ENCODE data around the gene ZNF618.

DNA sequence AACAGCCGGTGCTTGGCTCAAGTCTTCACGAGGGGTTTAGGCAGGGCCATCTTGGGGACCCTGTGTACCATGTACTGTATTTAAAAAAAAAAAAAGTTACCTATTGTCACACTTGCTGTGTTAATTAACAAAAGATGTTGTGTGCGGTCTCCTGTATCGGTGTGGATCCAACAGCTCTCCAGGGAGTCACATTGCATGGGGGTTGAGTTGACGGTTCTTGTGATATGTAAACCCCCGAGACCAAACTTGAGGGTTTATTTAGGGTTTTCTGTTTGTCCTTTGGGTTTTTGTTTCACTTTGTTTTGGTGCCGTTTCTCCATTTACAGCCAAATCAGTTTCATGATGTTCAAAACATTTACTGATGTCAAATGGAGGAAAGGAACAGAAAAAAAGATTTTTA is 179.8 kb downstream of the ZNF618 start:
- TF ChIP-seq POLR2A (IDR thresholded peaks at IDR 0.05) = no peak
- TF ChIP-seq, protein P1, sequence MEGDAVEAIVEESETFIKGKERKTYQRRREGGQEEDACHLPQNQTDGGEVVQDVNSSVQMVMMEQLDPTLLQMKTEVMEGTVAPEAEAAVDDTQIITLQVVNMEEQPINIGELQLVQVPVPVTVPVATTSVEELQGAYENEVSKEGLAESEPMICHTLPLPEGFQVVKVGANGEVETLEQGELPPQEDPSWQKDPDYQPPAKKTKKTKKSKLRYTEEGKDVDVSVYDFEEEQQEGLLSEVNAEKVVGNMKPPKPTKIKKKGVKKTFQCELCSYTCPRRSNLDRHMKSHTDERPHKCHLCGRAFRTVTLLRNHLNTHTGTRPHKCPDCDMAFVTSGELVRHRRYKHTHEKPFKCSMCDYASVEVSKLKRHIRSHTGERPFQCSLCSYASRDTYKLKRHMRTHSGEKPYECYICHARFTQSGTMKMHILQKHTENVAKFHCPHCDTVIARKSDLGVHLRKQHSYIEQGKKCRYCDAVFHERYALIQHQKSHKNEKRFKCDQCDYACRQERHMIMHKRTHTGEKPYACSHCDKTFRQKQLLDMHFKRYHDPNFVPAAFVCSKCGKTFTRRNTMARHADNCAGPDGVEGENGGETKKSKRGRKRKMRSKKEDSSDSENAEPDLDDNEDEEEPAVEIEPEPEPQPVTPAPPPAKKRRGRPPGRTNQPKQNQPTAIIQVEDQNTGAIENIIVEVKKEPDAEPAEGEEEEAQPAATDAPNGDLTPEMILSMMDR (IDR thresholded peaks at IDR 0.05) = no peak

Data from vagina (tissue), 2 donors.